Activated naive CD8-positive, alpha-beta T cell treated with anti-CD3 and anti-CD28 coated beads, Interleukin-2, amount 10 ng/mL, durations not matched to agents 7 days and 5 days (primary cell): ENCODE results near the gene C18orf63. TPM values are rescaled to one million over a fixed set of nuclear protein-coding genes. Genes with fewer than 3 reads are reported as not detected.
"Not testable (repeated sequence)": the region's sequence is repeated elsewhere in the genome, so short reads cannot be mapped to it uniquely, and the experiment has no call there.

Source experiments
- ATAC-seq: fragments of 150-1000 bp; cut with Tn5 transposase; one replicate; pipeline ENCODE4 v1.10.0; 2021; ENCODE audit warnings: low read depth, moderate library complexity
- POLR2A ChIA-PET: fragments of 350-600 bp; sonication (Branson Sonifier 250); formaldehyde crosslinking; loops from one replicate; lab custom pipeline; 2021; ENCODE audit warnings: antibody characterized with exemption; lab: Charles Lee
- DNase-seq: peaks from one replicate; pipeline ENCODE4 v3.0.0; 2021
- H3K27ac Mint-ChIP-seq: one replicate; pipeline ENCODE4 v1.8.0; 2022; ENCODE audit warnings: mild to moderate bottlenecking, mixed read lengths
- H3K27me3 Mint-ChIP-seq: one replicate; pipeline ENCODE4 v1.8.0; 2022; ENCODE audit warnings: mild to moderate bottlenecking, moderate library complexity, mixed read lengths
- H3K36me3 Mint-ChIP-seq: one replicate; pipeline ENCODE4 v1.8.0; 2021; ENCODE audit warnings: mild to moderate bottlenecking, mixed read lengths
- H3K4me1 Mint-ChIP-seq: one replicate; pipeline ENCODE4 v1.8.0; 2021; ENCODE audit warnings: mixed read lengths
- H3K4me3 Mint-ChIP-seq: one replicate; pipeline ENCODE4 v1.8.0; 2022; ENCODE audit warnings: mild to moderate bottlenecking, moderate library complexity, mixed read lengths
- H3K9me3 Mint-ChIP-seq: one replicate; pipeline ENCODE4 v1.8.0; 2021; ENCODE audit warnings: mixed read lengths
- total RNA-seq, 2 experiments: library from RNA; stranded (reverse); gene quantifications; one replicate each; pipeline ENCODE4 v1.2.3, GENCODE V29; 2021

C18orf63 gene
- total RNA-seq, 2 experiments from 2014 or later, result not detected

DNA sequence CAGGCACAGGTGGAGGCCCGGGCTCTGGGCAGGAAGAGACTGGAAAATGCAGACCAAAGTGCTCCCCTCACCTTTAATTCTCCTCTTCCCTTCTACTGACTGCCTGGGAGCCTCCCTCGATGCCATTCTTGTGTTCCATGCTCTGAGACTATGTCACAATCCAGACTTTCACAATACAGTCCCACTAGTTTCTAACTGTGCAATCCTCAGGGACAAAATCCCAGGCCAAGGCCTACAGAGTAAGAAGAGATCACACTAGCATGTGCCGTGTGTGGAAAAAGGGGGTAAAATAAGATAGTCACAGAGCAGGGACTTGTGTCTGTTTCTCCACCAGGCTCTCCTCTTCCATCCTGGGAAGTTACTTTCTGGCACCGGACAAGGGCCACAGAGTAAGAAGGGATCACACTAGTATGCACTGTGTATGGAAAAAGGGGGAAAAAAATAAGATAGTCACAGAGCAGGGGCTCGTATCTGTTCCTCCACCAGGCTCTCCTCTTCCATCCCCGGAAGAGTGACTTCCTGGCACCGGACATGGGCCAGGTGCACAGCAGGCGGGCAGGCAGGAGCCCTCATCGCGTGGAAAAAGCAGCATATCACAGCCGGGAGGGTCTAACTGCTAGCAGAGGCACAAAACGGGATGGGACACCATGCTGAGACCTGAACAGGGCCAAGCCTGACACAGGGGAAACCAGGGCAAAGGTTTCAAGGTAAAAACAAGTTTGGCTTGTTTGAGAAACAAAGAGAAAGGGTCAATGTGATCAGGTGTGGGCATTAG, 33.5 kb upstream of the C18orf63 start:
- Mint-ChIP-seq H3K27me3 (no peaks in the 10 kb centered on the region), H3K36me3 (no peaks in the 10 kb centered on the region), H3K9me3 (no peaks in the 10 kb centered on the region), H3K4me3 (no peak overlapping the region), H3K4me1 (peaks cover 17% of the 10 kb centered on the region), H3K27ac (peak overlapping the region; percentile 49)
- DNase-seq, result no peak
- ATAC-seq, result no peak
- POLR2A ChIA-PET, result no interaction called here

DNA sequence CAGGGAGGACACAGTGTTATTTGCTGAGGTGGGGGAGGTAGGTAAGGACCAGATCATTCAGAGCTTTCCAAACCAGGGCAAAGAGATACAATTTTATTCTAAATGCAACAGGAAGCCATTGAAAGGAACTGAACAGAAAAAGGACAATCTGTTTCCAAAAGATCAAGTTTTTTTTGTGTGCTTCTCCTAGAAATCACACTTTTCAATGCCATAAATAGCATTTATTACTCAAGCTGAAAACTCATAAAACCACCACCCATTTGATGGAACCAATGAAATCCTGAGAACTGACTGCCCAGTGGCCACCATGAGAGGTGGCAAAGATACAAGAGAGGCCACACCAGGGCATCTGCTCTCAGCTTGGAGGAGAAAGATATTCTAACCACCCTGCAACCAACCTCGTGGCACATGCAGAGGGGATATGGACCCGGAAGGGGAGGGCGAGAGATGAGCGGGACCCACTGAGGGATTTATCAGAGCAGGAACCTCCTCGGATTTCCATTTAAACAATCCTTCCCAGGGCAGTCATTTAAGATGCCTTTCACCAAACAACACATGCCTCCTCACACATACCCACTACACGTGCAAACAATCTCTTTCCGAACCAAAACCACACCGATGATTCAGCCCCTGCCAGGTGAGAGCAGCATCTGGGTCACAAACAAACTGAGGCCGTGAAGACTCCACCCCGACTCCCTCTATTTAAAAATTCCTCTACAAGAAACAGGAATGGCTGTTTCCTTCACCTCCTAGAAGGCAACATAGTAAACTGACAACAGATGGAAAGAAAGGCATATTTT, 32.7 kb upstream of the C18orf63 start:
- POLR2A ChIA-PET, result no interaction called here
- Mint-ChIP-seq H3K4me3 (no peak overlapping the region), H3K27me3 (no peaks in the 10 kb centered on the region), H3K4me1 (peaks cover 17% of the 10 kb centered on the region), H3K27ac (peak overlapping the region; percentile 49), H3K9me3 (no peaks in the 10 kb centered on the region), H3K36me3 (no peaks in the 10 kb centered on the region)
- ATAC-seq (no peak), DNase-seq (no peak)

GRCh38 chr18:74283646-74284045, 32.0 kb upstream of the C18orf63 start:
- no peaks in the 10 kb centered on the region for H3K36me3 Mint-ChIP-seq
- H3K27ac Mint-ChIP-seq, result no peak overlapping the region
- H3K9me3 Mint-ChIP-seq, result no peaks in the 10 kb centered on the region
- H3K4me1 Mint-ChIP-seq, result peaks cover 17% of the 10 kb centered on the region
- POLR2A ChIA-PET, result no interaction called here
- H3K4me3 Mint-ChIP-seq, result no peak overlapping the region
- H3K27me3 Mint-ChIP-seq, result no peaks in the 10 kb centered on the region
- DNase-seq (no peak), ATAC-seq (no peak)

GRCh38 chr18:74284191-74284979, 31.3 kb upstream of the C18orf63 start:
- no peak overlapping the region for H3K4me3 Mint-ChIP-seq
- ATAC-seq, result no peak
- no peak for DNase-seq
- no peak overlapping the region for H3K27ac Mint-ChIP-seq
- H3K9me3 Mint-ChIP-seq, result no peaks in the 10 kb centered on the region
- POLR2A ChIA-PET, result no interaction called here
- peaks cover 17% of the 10 kb centered on the region for H3K4me1 Mint-ChIP-seq
- H3K36me3 Mint-ChIP-seq, result no peaks in the 10 kb centered on the region
- H3K27me3 Mint-ChIP-seq, result no peaks in the 10 kb centered on the region

GRCh38 chr18:74284980-74285355, 30.7 kb upstream of the C18orf63 start:
- ATAC-seq (no peak), DNase-seq (no peak)
- POLR2A ChIA-PET, result no interaction called here
- no peak overlapping the region for H3K4me3 Mint-ChIP-seq
- H3K9me3 Mint-ChIP-seq, result no peaks in the 10 kb centered on the region
- no peaks in the 10 kb centered on the region for H3K36me3 Mint-ChIP-seq
- H3K4me1 Mint-ChIP-seq, result peaks cover 17% of the 10 kb centered on the region
- no peak overlapping the region for H3K27ac Mint-ChIP-seq
- no peaks in the 10 kb centered on the region for H3K27me3 Mint-ChIP-seq

- ATAC-seq, DNase-seq, POLR2A ChIA-PET, H3K9me3 Mint-ChIP-seq, H3K4me3 Mint-ChIP-seq, H3K27ac Mint-ChIP-seq, H3K36me3 Mint-ChIP-seq, H3K27me3 Mint-ChIP-seq: not testable (repeated sequence)
- peaks cover 17% of the 10 kb centered on the region for H3K4me1 Mint-ChIP-seq
Observed at GRCh38 chr18:74285583-74285982, 30.1 kb upstream of the C18orf63 start.

DNA sequence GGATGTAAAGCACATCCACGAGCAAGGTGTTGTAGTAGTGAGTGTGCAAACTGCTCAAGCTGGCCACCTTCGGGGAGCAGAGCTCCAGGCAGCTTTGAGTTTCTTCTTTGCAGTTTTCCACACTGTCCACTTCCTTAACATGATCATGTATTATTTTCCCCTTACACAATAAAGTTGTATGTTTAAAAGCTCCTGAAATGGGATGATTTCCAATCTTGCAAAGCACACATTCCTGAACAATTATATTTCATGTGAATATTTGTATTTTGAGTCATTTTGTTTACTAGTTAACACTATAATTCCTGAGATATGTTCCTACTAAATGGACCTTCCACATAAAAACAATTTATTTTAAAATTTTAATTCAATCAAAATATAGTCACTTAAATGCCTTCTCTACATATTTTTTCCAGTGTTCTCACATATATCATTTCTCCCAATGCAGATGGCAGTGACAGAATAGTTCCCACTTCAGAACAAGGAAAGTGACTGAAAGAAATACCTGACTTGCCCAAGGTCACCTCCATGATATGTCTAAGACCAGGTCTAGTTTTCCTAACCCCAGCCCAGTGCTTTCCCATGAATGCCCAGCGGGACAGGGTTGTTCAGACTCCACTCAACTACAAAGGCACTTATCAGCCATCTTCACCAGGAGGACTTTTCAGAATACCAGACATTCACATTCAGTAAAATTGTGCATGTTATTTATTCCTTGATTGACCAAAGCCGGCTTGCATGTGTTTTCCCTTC, 29.4 kb upstream of the C18orf63 start:
- peaks cover 17% of the 10 kb centered on the region for H3K4me1 Mint-ChIP-seq
- no peak overlapping the region for H3K4me3 Mint-ChIP-seq
- ATAC-seq (no peak), DNase-seq (no peak)
- no peaks in the 10 kb centered on the region for H3K36me3 Mint-ChIP-seq
- H3K27me3 Mint-ChIP-seq, result no peaks in the 10 kb centered on the region
- POLR2A ChIA-PET, result no interaction called here
- no peaks in the 10 kb centered on the region for H3K9me3 Mint-ChIP-seq
- H3K27ac Mint-ChIP-seq, result no peak overlapping the region

- no peaks in the 10 kb centered on the region for H3K36me3 Mint-ChIP-seq
- H3K4me3 Mint-ChIP-seq, result no peak overlapping the region
- no peaks in the 10 kb centered on the region for H3K9me3 Mint-ChIP-seq
- DNase-seq, result no peak
- H3K4me1 Mint-ChIP-seq, result peaks cover 17% of the 10 kb centered on the region
- no peaks in the 10 kb centered on the region for H3K27me3 Mint-ChIP-seq
- no peak for ATAC-seq
- no peak overlapping the region for H3K27ac Mint-ChIP-seq
- POLR2A ChIA-PET, result no interaction called here
Observed at GRCh38 chr18:74286856-74287255, 28.8 kb upstream of the C18orf63 start.

DNA sequence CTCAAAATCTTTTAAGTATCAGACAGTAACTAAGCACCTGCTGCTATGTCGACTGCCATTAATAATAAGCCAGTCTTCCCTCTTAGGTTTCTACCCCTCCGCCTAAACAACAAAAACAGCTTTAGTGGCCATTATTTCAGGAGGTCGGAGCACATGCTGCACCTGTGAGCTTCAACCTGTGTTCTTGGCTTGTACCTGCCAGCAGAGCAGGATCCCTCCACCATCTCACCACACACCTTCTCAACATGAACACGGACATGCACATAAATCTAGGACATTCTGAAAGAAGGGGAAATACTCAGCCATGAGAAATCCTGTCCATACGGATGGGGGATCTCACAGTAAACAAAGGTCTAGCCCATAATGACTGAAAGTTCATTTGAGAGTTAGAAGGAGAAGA, 27.6 kb upstream of the C18orf63 start:
- H3K27me3 Mint-ChIP-seq, result no peaks in the 10 kb centered on the region
- peaks cover 5% of the 10 kb centered on the region for H3K4me1 Mint-ChIP-seq
- H3K9me3 Mint-ChIP-seq, result no peaks in the 10 kb centered on the region
- ATAC-seq (no peak), DNase-seq (no peak)
- no peak overlapping the region for H3K4me3 Mint-ChIP-seq
- H3K27ac Mint-ChIP-seq, result no peak overlapping the region
- POLR2A ChIA-PET, result no interaction called here
- peaks cover 2% of the 10 kb centered on the region for H3K36me3 Mint-ChIP-seq

DNA sequence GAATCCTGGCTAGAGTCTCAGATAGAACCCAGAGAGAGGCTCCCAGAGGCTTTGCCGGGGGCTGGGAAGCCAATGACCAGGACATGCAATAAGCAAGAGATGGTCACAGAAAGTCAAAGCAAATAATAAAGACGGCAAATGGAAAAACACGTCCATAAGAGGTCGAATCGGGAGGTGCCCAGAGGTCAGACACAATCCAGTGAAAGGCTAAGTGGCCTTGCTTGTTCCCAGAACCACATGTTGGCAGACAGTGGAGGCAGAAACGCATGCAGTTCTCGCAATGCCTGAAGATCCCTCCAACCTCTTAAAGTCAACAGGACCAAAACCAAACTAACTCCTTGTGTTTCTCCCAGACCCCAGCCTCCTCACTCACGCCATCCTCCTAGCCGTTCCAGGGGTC, 26.9 kb upstream of the C18orf63 start:
- no peak overlapping the region for H3K27ac Mint-ChIP-seq
- POLR2A ChIA-PET, result no interaction called here
- peaks cover 2% of the 10 kb centered on the region for H3K36me3 Mint-ChIP-seq
- no peaks in the 10 kb centered on the region for H3K27me3 Mint-ChIP-seq
- H3K4me3 Mint-ChIP-seq, result no peak overlapping the region
- no peak for ATAC-seq
- no peaks in the 10 kb centered on the region for H3K9me3 Mint-ChIP-seq
- peaks cover 2% of the 10 kb centered on the region for H3K4me1 Mint-ChIP-seq
- DNase-seq, result no peak

DNA sequence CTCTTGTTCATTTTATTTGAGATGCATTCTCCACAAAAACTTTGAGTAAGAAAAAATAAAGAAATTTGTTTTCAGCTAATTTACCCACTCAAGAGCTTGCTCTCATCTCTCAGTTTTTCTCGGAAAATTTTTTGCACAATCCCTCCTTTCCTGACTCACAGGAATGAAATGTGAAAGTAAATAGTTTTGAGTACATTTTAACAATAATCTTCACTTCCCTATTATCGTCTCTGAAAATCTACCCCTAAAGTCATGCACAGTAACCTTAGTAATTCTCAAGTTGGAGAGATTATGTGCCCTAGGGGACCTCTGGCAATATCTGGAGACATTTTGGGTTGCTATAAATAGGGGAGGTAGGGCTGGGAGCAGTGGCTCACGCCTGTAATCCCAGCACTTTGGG, 26.5 kb upstream of the C18orf63 start:
- ATAC-seq, result no peak
- Mint-ChIP-seq H3K9me3 (no peaks in the 10 kb centered on the region), H3K36me3 (peaks cover 2% of the 10 kb centered on the region), H3K4me1 (peaks cover 2% of the 10 kb centered on the region), H3K27ac (no peak overlapping the region), H3K4me3 (no peak overlapping the region), H3K27me3 (no peaks in the 10 kb centered on the region)
- POLR2A ChIA-PET, result interaction anchor here (0.7 kb wide), 1 partner anchor 1793 kb away, joined by 3 read pairs; no protein-coding TSS in a partner anchor
- DNase-seq, result no peak

DNA sequence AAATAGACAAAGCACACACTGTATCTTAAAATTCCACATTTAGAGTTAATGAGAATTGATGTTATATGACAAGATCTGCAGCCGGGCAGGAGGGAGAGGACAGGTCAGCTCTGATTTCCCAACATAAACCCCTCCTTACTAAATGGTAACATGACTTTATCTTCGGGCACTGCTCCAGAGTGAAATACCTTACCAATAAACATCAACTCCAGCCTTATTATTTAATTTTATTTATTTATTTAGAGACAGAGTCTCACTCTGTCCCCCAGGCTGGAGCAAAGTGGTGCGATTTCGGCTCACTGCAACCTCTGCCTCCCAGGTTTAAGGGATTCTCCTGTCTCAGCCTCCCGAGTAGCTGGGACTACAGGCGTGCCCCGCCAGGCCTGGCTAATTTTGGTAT, 25.6 kb upstream of the C18orf63 start:
- DNase-seq (no peak), ATAC-seq (no peak)
- no peak overlapping the region for H3K27ac Mint-ChIP-seq
- H3K9me3 Mint-ChIP-seq, result no peaks in the 10 kb centered on the region
- peaks cover 2% of the 10 kb centered on the region for H3K36me3 Mint-ChIP-seq
- H3K4me1 Mint-ChIP-seq, result peaks cover 2% of the 10 kb centered on the region
- POLR2A ChIA-PET, result no interaction called here
- peak overlapping the region; percentile 29 for H3K4me3 Mint-ChIP-seq
- H3K27me3 Mint-ChIP-seq, result no peaks in the 10 kb centered on the region
